Mucosa of rectum (tissue), 2 donors: ENCODE results near the gene PROS1.

Experiments used
- H3K27ac ChIP-seq, 2 donors: one replicate each; pipeline ENCODE4 v1.7.0; 2013; ENCODE audit warnings: inconsistent platforms in 2 of 2, low read depth in 2 of 2, low read length in 2 of 2
- H3K27me3 ChIP-seq, 2 donors: one replicate each; pipeline ENCODE4 v1.7.0; 2013; ENCODE audit warnings: low read length in 2 of 2; ENCODE audit not compliant: control insufficient read depth in 2 of 2, insufficient read depth in 2 of 2
- H3K36me3 ChIP-seq, 2 donors: one replicate each; pipeline ENCODE4 v1.7.0; 2013; ENCODE audit warnings: low read length in 2 of 2; ENCODE audit not compliant: control insufficient read depth in 2 of 2, insufficient read depth in 2 of 2
- H3K4me1 ChIP-seq, 2 donors: one replicate each; pipeline ENCODE4 v1.7.0; 2013; ENCODE audit warnings: low read length in 2 of 2, mild to moderate bottlenecking in 1 of 2; ENCODE audit not compliant: control insufficient read depth in 2 of 2, insufficient read depth in 2 of 2
- H3K4me3 ChIP-seq, 2 donors: one replicate each; pipeline ENCODE4 v1.7.0; 2013; ENCODE audit warnings: low read length in 2 of 2
- H3K9ac ChIP-seq, 2 donors: one replicate each; pipeline ENCODE4 v1.7.0; 2013; ENCODE audit warnings: low read length in 2 of 2, low read depth in 1 of 2, mild to moderate bottlenecking in 1 of 2
- H3K9me3 ChIP-seq, 2 donors: one replicate each; pipeline ENCODE4 v1.7.0; 2013; ENCODE audit warnings: low read length in 2 of 2; ENCODE audit not compliant: control insufficient read depth in 2 of 2
- donor health status: healthy.
- donor health status: Normal muscosa, but diverticular disease.

The PROS1 gene

DNA sequence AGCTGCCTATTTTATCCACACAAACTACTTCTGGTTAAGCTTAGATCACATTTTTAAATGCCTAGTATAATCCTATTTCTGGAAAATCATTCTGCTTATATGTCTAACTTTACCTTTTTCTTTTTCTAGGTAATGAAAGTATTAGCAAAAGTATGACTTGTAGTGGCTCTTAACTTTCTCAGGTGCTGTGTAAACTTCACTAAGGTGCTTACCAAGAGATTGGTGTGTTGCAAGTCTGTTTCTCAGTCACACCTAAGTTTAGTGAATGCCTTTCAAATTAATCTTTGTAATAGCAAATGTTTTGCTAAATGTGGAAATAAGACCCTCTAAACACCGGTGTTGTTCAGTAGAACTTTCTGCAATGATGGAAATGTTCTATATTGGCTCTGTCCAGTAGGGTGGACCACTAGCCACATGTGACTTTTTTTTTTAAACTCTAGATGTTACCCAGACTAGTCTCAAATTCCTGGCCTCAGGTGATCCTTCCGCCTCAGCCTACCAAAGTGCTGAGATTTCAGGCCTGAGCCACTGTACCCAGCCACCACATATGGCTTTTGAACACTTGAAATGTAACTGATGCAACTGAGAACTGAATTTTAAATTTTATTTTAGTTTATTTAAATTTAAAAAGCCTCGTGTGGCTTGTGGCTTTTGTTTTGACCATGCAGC, 28.3 kb upstream of the PROS1 start:
- H3K27ac ChIP-seq = no peak overlapping the region
- H3K36me3 ChIP-seq = no peaks in the 10 kb centered on the region
- no peak overlapping the region for H3K4me3 ChIP-seq
- H3K9me3 ChIP-seq = no peaks in the 10 kb centered on the region
- H3K9ac ChIP-seq = no peak overlapping the region
- no peaks in the 10 kb centered on the region for H3K27me3 ChIP-seq
- H3K4me1 ChIP-seq = peaks cover 0 to 2% of the 10 kb centered on the region in 2 donors

DNA sequence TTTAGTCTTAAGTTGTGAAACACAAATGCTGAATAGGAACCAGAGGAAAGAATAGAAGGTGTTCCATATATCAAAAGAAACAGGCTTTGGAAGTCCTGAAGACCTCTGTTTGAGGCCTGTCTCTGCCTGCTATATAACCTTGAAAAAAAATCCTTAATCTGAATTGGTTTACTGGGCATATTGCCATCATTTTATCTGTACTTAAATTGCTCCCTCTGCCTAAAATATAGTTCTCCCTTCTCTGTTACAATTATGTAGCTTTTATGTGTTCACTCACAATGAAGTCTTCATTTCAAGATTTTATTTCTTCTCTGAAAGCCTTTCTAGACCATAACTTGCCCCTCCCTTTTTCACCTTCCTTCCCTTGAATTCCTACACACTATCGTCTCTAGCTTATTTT, 27.5 kb upstream of the PROS1 start:
- H3K4me1 ChIP-seq = peaks cover 0 to 2% of the 10 kb centered on the region in 2 donors
- no peaks in the 10 kb centered on the region for H3K36me3 ChIP-seq
- no peaks in the 10 kb centered on the region for H3K9me3 ChIP-seq
- H3K4me3 ChIP-seq = no peak overlapping the region
- no peak overlapping the region for H3K27ac ChIP-seq
- H3K27me3 ChIP-seq = no peaks in the 10 kb centered on the region
- H3K9ac ChIP-seq = no peak overlapping the region

DNA sequence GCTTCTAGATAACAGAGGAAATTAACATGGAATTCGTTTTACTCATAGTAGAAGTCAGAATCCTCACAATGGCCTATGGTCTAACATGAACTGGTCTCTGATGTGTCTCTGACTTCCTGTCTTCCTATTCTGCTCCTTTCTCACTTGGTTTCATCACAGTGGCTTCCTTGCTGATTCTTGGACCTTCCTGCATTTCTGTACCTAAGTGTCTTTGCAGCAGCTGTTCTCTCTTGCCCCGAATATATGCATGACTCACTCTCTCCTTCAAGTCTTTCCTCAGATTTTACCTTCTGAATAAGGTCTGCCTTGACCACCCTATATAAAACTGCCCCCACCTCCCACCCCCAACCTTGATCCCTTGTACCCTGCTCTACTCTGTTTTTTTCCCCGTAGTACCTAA, 20.4 kb upstream of the PROS1 start:
- no peak overlapping the region for H3K9ac ChIP-seq
- no peaks in the 10 kb centered on the region for H3K27me3 ChIP-seq
- H3K27ac ChIP-seq = no peak overlapping the region
- H3K4me3 ChIP-seq = no peak overlapping the region
- no peaks in the 10 kb centered on the region for H3K4me1 ChIP-seq
- H3K36me3 ChIP-seq = no peaks in the 10 kb centered on the region
- no peaks in the 10 kb centered on the region for H3K9me3 ChIP-seq

DNA sequence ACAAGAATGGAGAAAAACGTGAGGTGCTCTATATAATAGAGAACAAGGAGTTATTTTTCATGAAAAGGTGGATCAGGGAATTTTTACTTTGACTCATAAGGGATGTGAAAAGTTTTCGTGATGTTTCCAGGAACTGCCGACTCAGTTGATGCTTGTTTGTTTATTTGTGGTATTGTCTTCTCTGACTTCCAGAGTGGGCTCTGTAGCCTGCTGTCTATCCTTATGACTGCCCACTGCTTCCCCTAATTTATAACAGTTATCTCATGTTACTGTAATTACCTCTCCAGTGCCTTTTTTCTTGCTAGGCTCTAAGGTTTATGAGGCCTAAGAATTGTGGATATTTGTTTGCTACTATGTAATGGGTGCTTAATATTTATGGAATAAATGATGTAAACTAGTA, 18.5 kb upstream of the PROS1 start:
- no peaks in the 10 kb centered on the region for H3K9me3 ChIP-seq
- no peaks in the 10 kb centered on the region for H3K4me1 ChIP-seq
- no peak overlapping the region for H3K27ac ChIP-seq
- no peak overlapping the region for H3K4me3 ChIP-seq
- H3K36me3 ChIP-seq = no peaks in the 10 kb centered on the region
- no peak overlapping the region for H3K9ac ChIP-seq
- H3K27me3 ChIP-seq = no peaks in the 10 kb centered on the region

DNA sequence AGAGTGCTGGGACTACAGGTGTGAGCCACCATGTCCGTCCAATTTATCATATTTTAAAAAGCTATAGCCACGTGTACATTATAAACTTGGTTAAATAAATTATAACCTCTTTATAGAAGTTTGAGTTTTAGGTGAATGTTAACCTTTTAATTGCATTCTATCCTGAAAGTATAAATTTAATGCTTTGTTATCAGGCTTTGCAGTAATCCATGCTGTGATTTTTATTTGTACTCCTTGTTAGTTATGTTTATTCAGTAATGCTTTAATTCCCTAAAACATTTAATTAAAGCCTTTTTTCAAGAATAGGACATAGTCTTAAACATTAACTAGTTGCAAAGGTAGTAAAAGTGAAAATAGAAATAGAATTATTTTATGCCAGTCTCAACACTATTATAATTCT, 17.9 kb upstream of the PROS1 start:
- Histone ChIP-seq H3K9me3 (no peaks in the 10 kb centered on the region), H3K4me3 (no peak overlapping the region), H3K36me3 (no peaks in the 10 kb centered on the region), H3K4me1 (no peaks in the 10 kb centered on the region), H3K27ac (no peak overlapping the region), H3K9ac (no peak overlapping the region), H3K27me3 (no peaks in the 10 kb centered on the region)

DNA sequence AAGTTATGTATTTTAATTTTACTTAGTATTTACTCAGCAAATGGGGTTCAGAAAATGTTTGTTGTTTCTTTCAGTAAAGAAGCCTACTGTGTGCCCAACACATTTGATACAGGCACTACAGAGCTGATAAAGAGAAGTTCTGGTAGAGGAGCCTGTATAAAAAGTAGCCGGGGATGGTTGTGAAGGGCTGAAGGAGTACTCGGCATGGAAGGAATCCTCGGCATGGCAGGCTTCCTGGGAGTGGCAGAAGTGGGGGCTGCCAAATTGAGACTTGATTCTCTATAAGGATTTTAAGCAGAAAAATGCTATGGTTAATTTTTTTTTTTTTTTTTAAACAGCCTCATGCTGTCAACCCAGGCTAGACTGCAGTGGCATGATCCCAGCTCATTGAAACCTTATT, 15.5 kb upstream of the PROS1 start:
- Histone ChIP-seq H3K4me1 (no peaks in the 10 kb centered on the region), H3K9me3 (no peaks in the 10 kb centered on the region), H3K36me3 (no peaks in the 10 kb centered on the region), H3K27ac (no peak overlapping the region), H3K27me3 (no peaks in the 10 kb centered on the region), H3K9ac (no peak overlapping the region), H3K4me3 (no peak overlapping the region)

DNA sequence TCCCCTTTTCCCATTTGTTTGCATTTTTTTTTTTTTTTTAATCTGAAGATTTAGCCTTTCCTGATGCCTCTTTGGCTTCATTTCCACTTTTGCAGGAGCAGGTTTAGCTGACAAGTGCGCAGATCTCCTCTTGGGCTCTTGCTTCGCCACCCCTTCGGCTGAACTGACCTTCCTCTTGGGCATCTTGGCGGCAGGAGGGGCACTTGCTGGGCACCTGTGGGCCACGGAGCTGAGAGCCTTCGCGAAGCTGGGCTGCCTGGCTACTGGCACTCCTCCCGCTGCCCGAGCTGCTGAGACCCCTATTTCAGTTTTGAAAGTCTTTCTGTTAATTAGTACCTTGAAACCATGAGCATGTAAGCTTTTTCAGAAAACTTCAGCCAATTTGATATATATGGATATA, 15.1 kb upstream of the PROS1 start:
- no peak overlapping the region for H3K9ac ChIP-seq
- H3K9me3 ChIP-seq = no peaks in the 10 kb centered on the region
- no peaks in the 10 kb centered on the region for H3K36me3 ChIP-seq
- no peaks in the 10 kb centered on the region for H3K4me1 ChIP-seq
- H3K4me3 ChIP-seq = no peak overlapping the region
- no peaks in the 10 kb centered on the region for H3K27me3 ChIP-seq
- no peak overlapping the region for H3K27ac ChIP-seq

DNA sequence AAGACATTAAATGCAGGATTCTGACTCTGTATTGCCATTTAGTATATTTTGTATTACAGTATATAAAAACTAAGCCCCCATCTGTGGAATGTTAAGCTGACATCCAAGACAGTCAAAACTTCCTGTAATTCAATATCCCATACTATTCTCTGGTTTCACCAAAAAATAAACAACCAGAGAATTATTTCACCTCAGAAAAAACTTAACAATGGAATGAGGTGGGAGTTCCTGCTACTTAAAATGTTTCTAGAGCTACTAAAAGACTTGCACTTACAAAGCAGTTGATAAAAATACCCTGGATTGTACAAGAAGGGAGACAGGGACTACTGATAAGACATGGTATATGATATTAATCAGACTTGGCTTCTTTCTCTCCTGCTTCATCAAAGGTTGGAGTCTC, 14.6 kb upstream of the PROS1 start:
- H3K27ac ChIP-seq = no peak overlapping the region
- no peaks in the 10 kb centered on the region for H3K36me3 ChIP-seq
- H3K4me3 ChIP-seq = no peak overlapping the region
- no peaks in the 10 kb centered on the region for H3K9me3 ChIP-seq
- H3K9ac ChIP-seq = no peak overlapping the region
- no peaks in the 10 kb centered on the region for H3K4me1 ChIP-seq
- no peaks in the 10 kb centered on the region for H3K27me3 ChIP-seq

DNA sequence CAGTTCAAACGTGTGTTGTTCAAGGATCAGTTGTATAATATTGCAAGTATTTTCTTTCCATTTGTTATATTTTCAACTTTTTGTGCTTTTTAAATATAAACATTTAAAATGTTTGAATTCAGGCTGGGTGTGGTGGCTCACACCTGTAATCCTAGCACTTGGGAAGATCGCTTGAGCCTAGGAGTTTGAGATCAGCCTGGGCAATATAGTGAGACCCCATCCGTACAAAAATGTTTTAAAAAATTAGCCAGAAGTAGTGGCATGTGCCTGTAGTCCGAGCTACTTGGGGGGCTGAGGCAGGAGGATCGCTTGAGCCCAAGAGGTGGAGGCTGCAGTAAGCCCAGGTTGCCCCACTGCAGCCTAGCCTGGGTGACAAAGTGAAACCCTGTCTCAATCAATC, 10.9 kb upstream of the PROS1 start:
- Histone ChIP-seq H3K9me3 (no peaks in the 10 kb centered on the region), H3K27ac (no peak overlapping the region), H3K9ac (no peak overlapping the region), H3K36me3 (no peaks in the 10 kb centered on the region), H3K27me3 (no peaks in the 10 kb centered on the region), H3K4me1 (peaks cover 0 to under 1% of the 10 kb centered on the region in 2 donors), H3K4me3 (no peak overlapping the region)

DNA sequence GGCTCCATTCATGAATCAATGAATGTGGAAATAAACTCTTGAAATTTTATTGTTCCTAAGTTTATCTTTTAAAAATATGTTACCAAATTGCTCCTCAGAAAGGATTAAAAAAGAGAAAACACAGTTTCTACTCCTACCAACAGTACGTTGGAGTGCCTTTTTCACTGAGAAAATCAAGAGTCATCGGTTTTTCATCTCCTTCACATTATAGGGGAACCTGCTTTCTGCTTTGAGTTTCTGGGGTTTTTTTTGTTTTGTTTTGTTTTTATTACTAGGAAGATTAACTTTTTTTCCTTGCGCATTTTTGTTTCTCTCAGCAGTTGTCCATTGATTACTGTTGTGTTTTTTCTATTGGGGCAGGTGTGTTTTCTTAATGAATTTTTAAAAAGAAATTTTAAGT, 9.7 kb upstream of the PROS1 start:
- H3K27ac ChIP-seq = no peak overlapping the region
- H3K9me3 ChIP-seq = no peaks in the 10 kb centered on the region
- H3K9ac ChIP-seq = no peak overlapping the region
- no peak overlapping the region for H3K4me3 ChIP-seq
- H3K27me3 ChIP-seq = no peaks in the 10 kb centered on the region
- no peaks in the 10 kb centered on the region for H3K36me3 ChIP-seq
- peaks cover 0 to 3% of the 10 kb centered on the region in 2 donors for H3K4me1 ChIP-seq

DNA sequence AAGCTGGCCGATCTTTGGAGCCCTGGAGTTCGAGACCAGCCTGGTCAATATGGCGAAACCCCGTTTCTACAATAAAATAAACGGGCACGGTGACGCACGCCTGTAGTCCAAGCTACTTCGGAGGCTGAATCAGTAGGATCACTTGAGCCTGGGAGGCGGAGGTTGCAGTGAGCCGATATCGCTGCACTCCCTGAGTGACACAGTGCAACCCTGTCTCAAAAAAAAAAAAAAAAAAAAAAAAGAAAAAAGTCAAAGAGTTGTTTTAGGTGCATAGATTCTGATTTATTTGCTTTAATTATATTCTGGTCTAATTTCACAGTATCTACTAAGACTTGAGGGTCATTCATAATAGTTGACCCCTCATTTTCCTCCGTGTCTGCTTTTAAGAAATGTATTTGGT, 8.0 kb upstream of the PROS1 start:
- Histone ChIP-seq H3K9me3 (no peaks in the 10 kb centered on the region), H3K36me3 (no peaks in the 10 kb centered on the region), H3K27ac (no peak overlapping the region), H3K4me1 (peaks cover 0 to 3% of the 10 kb centered on the region in 2 donors), H3K9ac (no peak overlapping the region), H3K4me3 (no peak overlapping the region), H3K27me3 (no peaks in the 10 kb centered on the region)
